ENCODE measurements around the gene UGP2.
"Not testable (repeated sequence)": the region's sequence is repeated elsewhere in the genome, so short reads cannot be mapped to it uniquely, and the experiment has no call there.

Gene UGP2

GRCh38 chr2:63903003-63903402 lies 61.3 kb downstream of the UGP2 start:
- peak; percentile 13 to 50 for DNase-seq (ENCODE audit: low read depth in 2 of 2)
- TF ChIP-seq, protein P1, sequence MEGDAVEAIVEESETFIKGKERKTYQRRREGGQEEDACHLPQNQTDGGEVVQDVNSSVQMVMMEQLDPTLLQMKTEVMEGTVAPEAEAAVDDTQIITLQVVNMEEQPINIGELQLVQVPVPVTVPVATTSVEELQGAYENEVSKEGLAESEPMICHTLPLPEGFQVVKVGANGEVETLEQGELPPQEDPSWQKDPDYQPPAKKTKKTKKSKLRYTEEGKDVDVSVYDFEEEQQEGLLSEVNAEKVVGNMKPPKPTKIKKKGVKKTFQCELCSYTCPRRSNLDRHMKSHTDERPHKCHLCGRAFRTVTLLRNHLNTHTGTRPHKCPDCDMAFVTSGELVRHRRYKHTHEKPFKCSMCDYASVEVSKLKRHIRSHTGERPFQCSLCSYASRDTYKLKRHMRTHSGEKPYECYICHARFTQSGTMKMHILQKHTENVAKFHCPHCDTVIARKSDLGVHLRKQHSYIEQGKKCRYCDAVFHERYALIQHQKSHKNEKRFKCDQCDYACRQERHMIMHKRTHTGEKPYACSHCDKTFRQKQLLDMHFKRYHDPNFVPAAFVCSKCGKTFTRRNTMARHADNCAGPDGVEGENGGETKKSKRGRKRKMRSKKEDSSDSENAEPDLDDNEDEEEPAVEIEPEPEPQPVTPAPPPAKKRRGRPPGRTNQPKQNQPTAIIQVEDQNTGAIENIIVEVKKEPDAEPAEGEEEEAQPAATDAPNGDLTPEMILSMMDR (IDR thresholded peaks at IDR 0.05; ENCODE audit: low read depth, low read length) = no peak
- H3K4me3 ChIP-seq (replicated peaks in 1 of 2; ENCODE audit: low read depth in 2 of 2, low read length in 2 of 2) = no peak overlapping the region

- no peak overlapping the region for H3K4me3 ChIP-seq (replicated peaks in 1 of 2; ENCODE audit: low read depth in 2 of 2, low read length in 2 of 2)
- TF ChIP-seq, protein P1 (IDR thresholded peaks at IDR 0.05; ENCODE audit: low read depth, low read length) = no peak
Observed at GRCh38 chr2:63914311-63914710, 72.6 kb downstream of the UGP2 start.

GRCh38 chr2:63926815-63927214 lies 85.1 kb downstream of the UGP2 start:
- H3K4me3 ChIP-seq (replicated peaks in 1 of 2; ENCODE audit: low read depth in 2 of 2, low read length in 2 of 2) = no peak overlapping the region
- DNase-seq (ENCODE audit: low read depth in 2 of 2) = no peak
- TF ChIP-seq, protein P1 (IDR thresholded peaks at IDR 0.05; ENCODE audit: low read depth, low read length) = no peak

More at GRCh38 chr2:63914311-63914710, 72.6 kb downstream of the UGP2 start:
- no peak for DNase-seq (ENCODE audit: low read depth in 2 of 2)

- DNase-seq (ENCODE audit: low read depth in 2 of 2); H3K4me3 ChIP-seq (replicated peaks in 1 of 2; ENCODE audit: low read depth in 2 of 2, low read length in 2 of 2): not testable (repeated sequence)
Observed at GRCh38 chr2:63932104-63932503, 90.4 kb downstream of the UGP2 start.

Data from cardiac fibroblast (primary cell).